ENCODE data around the gene MAP3K6.

MAP3K6 gene

GRCh38 chr1:27356619-27357280, 10.0 kb downstream of the MAP3K6 start:
- no peak for DNase-seq

- no peak for DNase-seq
Measured at GRCh38 chr1:27356277-27356618, 10.5 kb downstream of the MAP3K6 start.

- no peak for DNase-seq
Measured at GRCh38 chr1:27355683-27356082, 11.1 kb downstream of the MAP3K6 start.

GRCh38 chr1:27353629-27354028, 13.1 kb downstream of the MAP3K6 start:
- no peak for DNase-seq

- DNase-seq, result no peak
Measured at GRCh38 chr1:27353166-27353565, 13.6 kb downstream of the MAP3K6 start.

- no peak for DNase-seq
Measured at GRCh38 chr1:27351541-27352107, 15.1 kb downstream of the MAP3K6 start.

- no peak for DNase-seq
Measured at GRCh38 chr1:27350663-27351540, 15.9 kb downstream of the MAP3K6 start.

GRCh38 chr1:27349784-27350662, 16.7 kb downstream of the MAP3K6 start:
- DNase-seq, result peak in 1 of 2 donors; percentile 57

GRCh38 chr1:27348861-27349783, 17.6 kb downstream of the MAP3K6 start:
- peak in 1 of 2 donors; percentile 19 for DNase-seq

GRCh38 chr1:27346991-27347624, 19.7 kb downstream of the MAP3K6 start:
- no peak for DNase-seq

- DNase-seq, result no peak
Measured at GRCh38 chr1:27346357-27346756, 20.4 kb downstream of the MAP3K6 start.

- DNase-seq, result no peak
Measured at GRCh38 chr1:27345272-27345671, 21.5 kb downstream of the MAP3K6 start.

- DNase-seq, result no peak
Measured at GRCh38 chr1:27343639-27344025, 23.1 kb downstream of the MAP3K6 start.

GRCh38 chr1:27342778-27343638, 23.8 kb downstream of the MAP3K6 start:
- DNase-seq, result peak; percentile 56 to 71

- DNase-seq, result peak in 1 of 2 donors; percentile 18
Measured at GRCh38 chr1:27342391-27342777, 24.4 kb downstream of the MAP3K6 start.

GRCh38 chr1:27341525-27342252, 25.1 kb downstream of the MAP3K6 start, which contains the start of gene SYTL1:
Gene SYTL1, plus strand, starts transcription at chr1:27342022. Its CDS starts 3,313 bp downstream, at chr1:27345335.
- DNase-seq, result peak; percentile 63 to 84

- no peak for DNase-seq
Measured at GRCh38 chr1:27339213-27339612, 27.5 kb downstream of the MAP3K6 start.

GRCh38 chr1:27338751-27339150, 28.0 kb downstream of the MAP3K6 start:
- no peak for DNase-seq

- DNase-seq, result no peak
Measured at GRCh38 chr1:27336756-27337155, 30.0 kb downstream of the MAP3K6 start.
